ENCODE data around the gene DST.

Gene DST

DNA sequence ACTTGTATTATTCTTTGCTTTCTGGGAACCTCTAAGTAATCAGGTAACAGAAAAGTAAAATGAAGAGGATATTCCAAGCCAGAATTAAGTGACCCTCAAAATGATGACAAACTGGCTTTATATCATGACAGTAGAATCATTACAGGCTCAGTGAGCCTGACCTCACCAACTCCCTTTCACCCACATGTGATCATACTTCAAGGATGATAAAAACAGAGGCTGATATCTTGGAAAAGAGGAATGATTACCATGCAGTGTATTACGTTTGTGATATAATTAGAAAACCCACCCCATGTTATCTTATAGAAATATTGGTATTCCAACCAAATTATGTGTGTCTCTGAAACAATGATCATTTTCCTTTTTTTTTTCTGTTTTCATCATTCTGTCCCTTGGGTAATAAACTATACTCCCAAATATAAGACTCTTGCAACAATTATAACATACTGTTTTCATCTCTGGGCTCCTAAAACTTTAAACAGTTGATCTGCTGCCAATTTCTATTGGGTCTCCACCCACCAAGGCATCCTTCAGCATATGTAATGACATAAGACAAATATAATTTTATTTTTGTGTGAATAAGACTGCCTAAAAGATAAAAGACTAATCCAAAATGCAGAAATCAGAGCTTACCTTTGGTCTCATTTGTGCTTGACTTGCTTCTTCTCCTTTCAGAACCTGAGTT lies 115.7 kb downstream of the DST start:
- ATAC-seq (replicated peaks) (no peak), DNase-seq (no peak)
- Mint-ChIP-seq H3K4me1 (ENCODE audit: low read depth in 2 of 2) (no peaks in the 10 kb centered on the region), H3K27ac (no peak overlapping the region), H3K27me3 (no peaks in the 10 kb centered on the region), H3K36me3 (ENCODE audit: insufficient read depth) (no peaks in the 10 kb centered on the region), H3K4me3 (no peak overlapping the region), H3K9me3 (peaks cover 0 to 2% of the 10 kb centered on the region in 2 donors)

GRCh38 chr6:56525974-56526789 lies 116.5 kb downstream of the DST start:
- H3K4me3 Mint-ChIP-seq = no peak overlapping the region
- H3K4me1 Mint-ChIP-seq (ENCODE audit: low read depth in 2 of 2) = no peaks in the 10 kb centered on the region
- no peaks in the 10 kb centered on the region for H3K36me3 Mint-ChIP-seq (ENCODE audit: insufficient read depth)
- no peaks in the 10 kb centered on the region for H3K27me3 Mint-ChIP-seq
- ATAC-seq (replicated peaks) (no peak), DNase-seq (no peak)
- no peak overlapping the region for H3K27ac Mint-ChIP-seq
- peaks cover 0 to 2% of the 10 kb centered on the region in 2 donors for H3K9me3 Mint-ChIP-seq

GRCh38 chr6:56524891-56525703 lies 117.6 kb downstream of the DST start:
- ATAC-seq (replicated peaks) = no peak
- H3K9me3 Mint-ChIP-seq = peaks cover 2% of the 10 kb centered on the region in 2 donors
- no peaks in the 10 kb centered on the region for H3K27me3 Mint-ChIP-seq
- H3K36me3 Mint-ChIP-seq (ENCODE audit: insufficient read depth) = no peaks in the 10 kb centered on the region
- no peaks in the 10 kb centered on the region for H3K4me1 Mint-ChIP-seq (ENCODE audit: low read depth in 2 of 2)
- no peak overlapping the region for H3K4me3 Mint-ChIP-seq
- H3K27ac Mint-ChIP-seq = no peak overlapping the region
- DNase-seq = no peak

DNA sequence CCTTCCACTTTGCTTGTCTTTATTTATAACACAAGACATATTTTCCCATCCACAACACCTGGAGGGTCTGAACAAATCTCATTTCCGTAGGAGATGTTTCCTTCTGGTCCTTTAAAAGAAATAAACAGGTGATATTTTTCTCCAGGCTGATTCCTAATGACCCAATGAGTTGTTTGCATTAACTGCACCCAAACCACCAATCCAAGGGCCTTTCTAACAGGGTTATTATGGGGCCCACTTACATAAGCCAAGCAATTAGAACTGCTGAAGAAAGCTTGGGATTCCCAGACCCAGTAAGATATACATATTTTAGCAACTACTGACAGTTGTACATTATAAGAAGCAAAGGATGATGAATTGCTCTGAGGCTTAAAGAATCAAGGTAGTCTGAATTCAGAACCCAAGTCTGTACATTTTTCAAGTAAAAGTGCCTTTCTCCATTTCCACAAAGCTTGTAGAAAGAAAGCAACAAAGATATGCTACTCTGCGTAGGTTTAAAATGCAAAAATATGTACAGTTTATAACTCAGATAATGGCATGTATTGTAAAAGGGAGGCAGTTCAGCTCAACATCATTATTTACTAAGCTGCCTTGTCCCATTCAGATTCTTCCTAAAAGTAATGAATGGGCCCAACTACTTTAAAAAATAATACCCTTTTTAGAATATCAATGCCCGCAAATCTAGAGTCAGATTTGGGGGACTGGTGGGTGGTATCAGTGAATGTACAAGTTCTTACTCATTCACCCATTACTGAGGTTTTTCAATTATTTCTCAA lies 120.0 kb downstream of the DST start:
- H3K4me1 Mint-ChIP-seq (ENCODE audit: low read depth in 2 of 2) = no peaks in the 10 kb centered on the region

GRCh38 chr6:56521976-56522375 lies 120.7 kb downstream of the DST start:
- Mint-ChIP-seq H3K4me3 (no peak overlapping the region), H3K9me3 (peaks cover 4 to 8% of the 10 kb centered on the region in 2 donors), H3K4me1 (ENCODE audit: low read depth in 2 of 2) (no peaks in the 10 kb centered on the region), H3K27ac (no peak overlapping the region), H3K36me3 (ENCODE audit: insufficient read depth) (no peaks in the 10 kb centered on the region), H3K27me3 (no peaks in the 10 kb centered on the region)
- ATAC-seq (replicated peaks) = no peak
- DNase-seq = no peak

More for the DNA sequence above, 120.0 kb downstream of the DST start:
- no peaks in the 10 kb centered on the region for H3K27me3 Mint-ChIP-seq
- H3K9me3 Mint-ChIP-seq = peaks cover 4 to 8% of the 10 kb centered on the region in 2 donors
- ATAC-seq (replicated peaks) (no peak), DNase-seq (no peak)
- H3K36me3 Mint-ChIP-seq (ENCODE audit: insufficient read depth) = no peaks in the 10 kb centered on the region
- H3K27ac Mint-ChIP-seq = no peak overlapping the region
- no peak overlapping the region for H3K4me3 Mint-ChIP-seq

GRCh38 chr6:56521454-56521853 lies 121.2 kb downstream of the DST start:
- H3K9me3 Mint-ChIP-seq = peaks cover 4 to 8% of the 10 kb centered on the region in 2 donors
- no peak overlapping the region for H3K4me3 Mint-ChIP-seq
- ATAC-seq (replicated peaks) = no peak
- no peaks in the 10 kb centered on the region for H3K4me1 Mint-ChIP-seq (ENCODE audit: low read depth in 2 of 2)
- DNase-seq = no peak
- H3K27me3 Mint-ChIP-seq = no peaks in the 10 kb centered on the region
- no peak overlapping the region for H3K27ac Mint-ChIP-seq
- no peaks in the 10 kb centered on the region for H3K36me3 Mint-ChIP-seq (ENCODE audit: insufficient read depth)

DNA sequence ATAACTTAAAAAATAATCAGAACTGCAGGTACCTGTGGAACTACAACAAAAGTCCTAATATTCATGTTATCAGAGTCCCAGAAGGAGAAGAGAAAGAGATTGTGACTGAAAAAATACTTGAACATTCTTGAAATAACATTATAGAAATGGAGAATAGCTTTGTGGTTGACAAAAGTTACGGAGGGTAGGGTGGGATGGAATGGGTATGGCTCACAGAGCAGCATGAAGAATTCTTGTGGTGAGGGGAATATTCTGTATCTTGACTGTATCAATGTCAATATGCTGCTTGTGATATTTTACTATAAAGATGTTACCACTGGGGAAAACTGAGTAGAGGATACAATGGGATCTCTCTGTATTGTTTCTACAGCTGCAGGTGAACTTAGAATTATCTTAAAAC lies 122.5 kb downstream of the DST start:
- Mint-ChIP-seq H3K36me3 (ENCODE audit: insufficient read depth) (no peaks in the 10 kb centered on the region), H3K4me1 (ENCODE audit: low read depth in 2 of 2) (no peaks in the 10 kb centered on the region), H3K4me3 (no peak overlapping the region), H3K27me3 (no peaks in the 10 kb centered on the region), H3K9me3 (peaks cover 2 to 8% of the 10 kb centered on the region in 2 donors), H3K27ac (no peak overlapping the region)
- DNase-seq = no peak
- no peak for ATAC-seq (replicated peaks)

DNA sequence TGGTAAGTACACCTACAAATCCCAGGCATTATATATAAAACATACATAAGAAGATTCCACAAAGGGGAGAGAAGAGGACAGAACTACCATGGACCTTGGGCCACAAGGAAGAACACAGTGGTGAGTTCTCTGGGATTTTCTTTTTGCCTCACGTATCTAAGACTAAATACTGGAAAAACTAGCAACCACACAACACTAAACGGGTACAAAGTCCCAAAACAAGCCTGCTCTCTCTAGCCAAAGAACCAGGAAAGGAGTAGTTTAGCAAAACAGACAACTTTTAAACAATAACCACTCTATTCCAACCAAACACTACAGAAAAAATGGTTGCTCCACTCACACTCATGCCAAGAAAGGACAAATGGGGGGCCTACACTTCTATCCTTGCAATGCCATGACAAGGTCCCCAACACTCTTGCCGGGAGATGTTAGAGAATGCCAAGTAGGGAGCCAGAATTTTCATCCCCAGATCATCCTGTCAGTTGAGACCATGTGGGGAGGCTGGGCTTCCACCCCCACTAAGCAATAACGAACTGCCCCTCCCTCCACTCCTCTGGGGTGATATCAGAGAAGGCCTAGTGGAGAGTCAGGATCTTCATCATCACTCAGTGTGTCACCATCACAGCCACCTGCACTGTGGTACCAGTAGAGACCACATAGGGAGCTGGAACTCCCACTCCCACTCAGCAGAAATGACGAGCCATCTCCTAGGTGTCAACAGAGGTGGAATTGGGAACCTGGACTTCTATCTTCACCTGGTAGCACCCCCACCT lies 123.5 kb downstream of the DST start:
- Mint-ChIP-seq H3K9me3 (peaks cover 2 to 8% of the 10 kb centered on the region in 2 donors), H3K4me1 (ENCODE audit: low read depth in 2 of 2) (no peaks in the 10 kb centered on the region), H3K4me3 (no peak overlapping the region), H3K36me3 (ENCODE audit: insufficient read depth) (no peaks in the 10 kb centered on the region), H3K27ac (no peak overlapping the region), H3K27me3 (no peaks in the 10 kb centered on the region)
- ATAC-seq (replicated peaks) (no peak), DNase-seq (no peak)

GRCh38 chr6:56517155-56517745 lies 125.4 kb downstream of the DST start:
- no peaks in the 10 kb centered on the region for H3K27me3 Mint-ChIP-seq
- H3K27ac Mint-ChIP-seq = no peak overlapping the region
- H3K9me3 Mint-ChIP-seq = peaks cover 2 to 8% of the 10 kb centered on the region in 2 donors
- no peak for DNase-seq
- no peaks in the 10 kb centered on the region for H3K36me3 Mint-ChIP-seq (ENCODE audit: insufficient read depth)
- H3K4me1 Mint-ChIP-seq (ENCODE audit: low read depth in 2 of 2) = no peaks in the 10 kb centered on the region
- H3K4me3 Mint-ChIP-seq = no peak overlapping the region
- no peak for ATAC-seq (replicated peaks)

DNA sequence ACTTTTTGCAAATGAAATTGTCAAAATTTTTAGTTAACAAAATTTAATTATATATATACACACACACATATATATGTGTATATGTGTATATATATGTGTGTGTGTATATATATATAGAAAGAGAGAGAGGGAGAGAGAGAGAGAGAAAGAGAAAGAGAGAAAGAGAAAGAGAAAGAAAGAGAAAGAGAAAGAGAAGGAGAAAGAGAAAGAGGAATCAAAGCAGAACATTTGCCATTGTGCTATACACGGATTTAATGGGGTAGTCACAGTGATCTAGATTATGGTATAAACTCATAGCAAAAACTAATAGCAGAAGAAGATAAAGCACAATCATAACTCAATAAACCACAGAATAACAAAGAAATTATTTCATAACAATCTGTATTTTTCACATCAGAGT lies 126.7 kb downstream of the DST start:
- Mint-ChIP-seq H3K4me3 (no peak overlapping the region), H3K4me1 (ENCODE audit: low read depth in 2 of 2) (no peaks in the 10 kb centered on the region)
- ATAC-seq (replicated peaks) = no peak

GRCh38 chr6:56515081-56515905 lies 127.4 kb downstream of the DST start:
- no peak overlapping the region for H3K27ac Mint-ChIP-seq
- ATAC-seq (replicated peaks) = no peak
- no peaks in the 10 kb centered on the region for H3K4me1 Mint-ChIP-seq (ENCODE audit: low read depth in 2 of 2)
- no peak overlapping the region for H3K4me3 Mint-ChIP-seq
- no peaks in the 10 kb centered on the region for H3K36me3 Mint-ChIP-seq (ENCODE audit: insufficient read depth)
- H3K27me3 Mint-ChIP-seq = no peaks in the 10 kb centered on the region
- DNase-seq = no peak
- H3K9me3 Mint-ChIP-seq = peaks cover 2 to 8% of the 10 kb centered on the region in 2 donors

More for the DNA sequence above, 126.7 kb downstream of the DST start:
- Mint-ChIP-seq H3K9me3 (peaks cover 2 to 8% of the 10 kb centered on the region in 2 donors), H3K27ac (no peak overlapping the region), H3K36me3 (ENCODE audit: insufficient read depth) (no peaks in the 10 kb centered on the region), H3K27me3 (no peaks in the 10 kb centered on the region)
- DNase-seq = no peak

All from effector memory CD8-positive, alpha-beta T cell (primary cell).